ENCODE data around the gene ENAH. TPM values are rescaled to one million over a fixed set of nuclear protein-coding genes. Genes with fewer than 3 reads are reported as not detected.

Gene ENAH
- total and polyA plus RNA-seq, 2 experiments from 2014 or later: 109 to 184 TPM

DNA sequence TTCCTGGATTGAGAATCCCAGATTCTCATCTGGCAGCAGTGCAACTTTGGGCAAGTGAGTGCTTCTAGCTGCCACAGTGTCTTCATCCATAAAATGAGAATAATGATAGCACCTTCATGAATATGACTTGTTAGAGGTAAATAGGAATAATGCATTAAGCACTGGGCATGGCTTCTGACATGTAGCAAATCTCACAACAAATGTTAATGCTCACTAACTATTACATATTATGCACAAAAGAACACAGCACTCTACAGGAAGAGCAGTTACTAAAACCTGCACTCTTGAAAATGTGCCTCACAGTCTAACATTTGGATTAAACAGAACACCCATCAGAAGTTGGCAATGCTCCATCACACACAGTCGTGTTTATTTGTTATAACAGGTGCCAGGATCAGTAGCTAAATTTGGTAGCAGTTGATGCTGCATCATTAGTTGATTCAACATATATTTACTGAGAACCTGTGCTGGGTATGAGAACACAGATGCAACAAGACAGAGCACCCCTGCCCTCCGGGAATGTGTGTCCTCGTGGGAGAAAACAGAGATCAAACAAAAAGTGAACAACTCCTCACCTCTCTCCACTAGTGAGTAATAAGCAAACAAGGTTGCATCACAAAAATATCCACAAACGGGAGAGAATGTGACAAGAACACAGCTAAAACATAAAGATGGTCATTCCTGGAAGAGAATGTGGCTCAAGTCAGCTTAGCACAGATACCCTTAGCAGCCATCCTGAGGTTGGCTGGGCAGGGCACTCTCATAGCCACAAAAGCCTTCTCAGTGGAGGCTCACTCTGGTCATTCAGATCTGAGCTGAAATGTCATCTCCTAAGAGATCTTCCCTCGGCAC lies 198.9 kb downstream of the ENAH start:
- Mint-ChIP-seq H3K4me3 (no peak overlapping the region), H3K9me3 (peaks cover 7% of the 10 kb centered on the region), H3K27ac (no peak overlapping the region), H3K4me1 (no peaks in the 10 kb centered on the region; the same call in 2 of the 3 replicates), H3K27me3 (ENCODE audit: insufficient read depth, low read depth, poor library complexity) (peaks cover 7% of the 10 kb centered on the region), H3K36me3 (ENCODE audit: low read depth) (no peaks in the 10 kb centered on the region)
- TF ChIP-seq ZNF114 (CRISPR knock-in tag; IDR thresholded peaks at IDR 0.05): no peak
- TF ChIP-seq JUNB (IDR thresholded peaks at IDR 0.05; ENCODE audit: unreplicated experiment): no peak
- TF ChIP-seq, protein P1, sequence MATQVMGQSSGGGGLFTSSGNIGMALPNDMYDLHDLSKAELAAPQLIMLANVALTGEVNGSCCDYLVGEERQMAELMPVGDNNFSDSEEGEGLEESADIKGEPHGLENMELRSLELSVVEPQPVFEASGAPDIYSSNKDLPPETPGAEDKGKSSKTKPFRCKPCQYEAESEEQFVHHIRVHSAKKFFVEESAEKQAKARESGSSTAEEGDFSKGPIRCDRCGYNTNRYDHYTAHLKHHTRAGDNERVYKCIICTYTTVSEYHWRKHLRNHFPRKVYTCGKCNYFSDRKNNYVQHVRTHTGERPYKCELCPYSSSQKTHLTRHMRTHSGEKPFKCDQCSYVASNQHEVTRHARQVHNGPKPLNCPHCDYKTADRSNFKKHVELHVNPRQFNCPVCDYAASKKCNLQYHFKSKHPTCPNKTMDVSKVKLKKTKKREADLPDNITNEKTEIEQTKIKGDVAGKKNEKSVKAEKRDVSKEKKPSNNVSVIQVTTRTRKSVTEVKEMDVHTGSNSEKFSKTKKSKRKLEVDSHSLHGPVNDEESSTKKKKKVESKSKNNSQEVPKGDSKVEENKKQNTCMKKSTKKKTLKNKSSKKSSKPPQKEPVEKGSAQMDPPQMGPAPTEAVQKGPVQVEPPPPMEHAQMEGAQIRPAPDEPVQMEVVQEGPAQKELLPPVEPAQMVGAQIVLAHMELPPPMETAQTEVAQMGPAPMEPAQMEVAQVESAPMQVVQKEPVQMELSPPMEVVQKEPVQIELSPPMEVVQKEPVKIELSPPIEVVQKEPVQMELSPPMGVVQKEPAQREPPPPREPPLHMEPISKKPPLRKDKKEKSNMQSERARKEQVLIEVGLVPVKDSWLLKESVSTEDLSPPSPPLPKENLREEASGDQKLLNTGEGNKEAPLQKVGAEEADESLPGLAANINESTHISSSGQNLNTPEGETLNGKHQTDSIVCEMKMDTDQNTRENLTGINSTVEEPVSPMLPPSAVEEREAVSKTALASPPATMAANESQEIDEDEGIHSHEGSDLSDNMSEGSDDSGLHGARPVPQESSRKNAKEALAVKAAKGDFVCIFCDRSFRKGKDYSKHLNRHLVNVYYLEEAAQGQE (IDR thresholded peaks at IDR 0.05; ENCODE audit: unreplicated experiment): no peak
- TF ChIP-seq POLR2AphosphoS5 (IDR thresholded peaks at IDR 0.05; ENCODE audit: low read depth): no peak
- TF ChIP-seq, protein P2, sequence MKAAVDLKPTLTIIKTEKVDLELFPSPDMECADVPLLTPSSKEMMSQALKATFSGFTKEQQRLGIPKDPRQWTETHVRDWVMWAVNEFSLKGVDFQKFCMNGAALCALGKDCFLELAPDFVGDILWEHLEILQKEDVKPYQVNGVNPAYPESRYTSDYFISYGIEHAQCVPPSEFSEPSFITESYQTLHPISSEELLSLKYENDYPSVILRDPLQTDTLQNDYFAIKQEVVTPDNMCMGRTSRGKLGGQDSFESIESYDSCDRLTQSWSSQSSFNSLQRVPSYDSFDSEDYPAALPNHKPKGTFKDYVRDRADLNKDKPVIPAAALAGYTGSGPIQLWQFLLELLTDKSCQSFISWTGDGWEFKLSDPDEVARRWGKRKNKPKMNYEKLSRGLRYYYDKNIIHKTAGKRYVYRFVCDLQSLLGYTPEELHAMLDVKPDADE (IDR thresholded peaks at IDR 0.05): no peak
- TF ChIP-seq, protein P3, sequence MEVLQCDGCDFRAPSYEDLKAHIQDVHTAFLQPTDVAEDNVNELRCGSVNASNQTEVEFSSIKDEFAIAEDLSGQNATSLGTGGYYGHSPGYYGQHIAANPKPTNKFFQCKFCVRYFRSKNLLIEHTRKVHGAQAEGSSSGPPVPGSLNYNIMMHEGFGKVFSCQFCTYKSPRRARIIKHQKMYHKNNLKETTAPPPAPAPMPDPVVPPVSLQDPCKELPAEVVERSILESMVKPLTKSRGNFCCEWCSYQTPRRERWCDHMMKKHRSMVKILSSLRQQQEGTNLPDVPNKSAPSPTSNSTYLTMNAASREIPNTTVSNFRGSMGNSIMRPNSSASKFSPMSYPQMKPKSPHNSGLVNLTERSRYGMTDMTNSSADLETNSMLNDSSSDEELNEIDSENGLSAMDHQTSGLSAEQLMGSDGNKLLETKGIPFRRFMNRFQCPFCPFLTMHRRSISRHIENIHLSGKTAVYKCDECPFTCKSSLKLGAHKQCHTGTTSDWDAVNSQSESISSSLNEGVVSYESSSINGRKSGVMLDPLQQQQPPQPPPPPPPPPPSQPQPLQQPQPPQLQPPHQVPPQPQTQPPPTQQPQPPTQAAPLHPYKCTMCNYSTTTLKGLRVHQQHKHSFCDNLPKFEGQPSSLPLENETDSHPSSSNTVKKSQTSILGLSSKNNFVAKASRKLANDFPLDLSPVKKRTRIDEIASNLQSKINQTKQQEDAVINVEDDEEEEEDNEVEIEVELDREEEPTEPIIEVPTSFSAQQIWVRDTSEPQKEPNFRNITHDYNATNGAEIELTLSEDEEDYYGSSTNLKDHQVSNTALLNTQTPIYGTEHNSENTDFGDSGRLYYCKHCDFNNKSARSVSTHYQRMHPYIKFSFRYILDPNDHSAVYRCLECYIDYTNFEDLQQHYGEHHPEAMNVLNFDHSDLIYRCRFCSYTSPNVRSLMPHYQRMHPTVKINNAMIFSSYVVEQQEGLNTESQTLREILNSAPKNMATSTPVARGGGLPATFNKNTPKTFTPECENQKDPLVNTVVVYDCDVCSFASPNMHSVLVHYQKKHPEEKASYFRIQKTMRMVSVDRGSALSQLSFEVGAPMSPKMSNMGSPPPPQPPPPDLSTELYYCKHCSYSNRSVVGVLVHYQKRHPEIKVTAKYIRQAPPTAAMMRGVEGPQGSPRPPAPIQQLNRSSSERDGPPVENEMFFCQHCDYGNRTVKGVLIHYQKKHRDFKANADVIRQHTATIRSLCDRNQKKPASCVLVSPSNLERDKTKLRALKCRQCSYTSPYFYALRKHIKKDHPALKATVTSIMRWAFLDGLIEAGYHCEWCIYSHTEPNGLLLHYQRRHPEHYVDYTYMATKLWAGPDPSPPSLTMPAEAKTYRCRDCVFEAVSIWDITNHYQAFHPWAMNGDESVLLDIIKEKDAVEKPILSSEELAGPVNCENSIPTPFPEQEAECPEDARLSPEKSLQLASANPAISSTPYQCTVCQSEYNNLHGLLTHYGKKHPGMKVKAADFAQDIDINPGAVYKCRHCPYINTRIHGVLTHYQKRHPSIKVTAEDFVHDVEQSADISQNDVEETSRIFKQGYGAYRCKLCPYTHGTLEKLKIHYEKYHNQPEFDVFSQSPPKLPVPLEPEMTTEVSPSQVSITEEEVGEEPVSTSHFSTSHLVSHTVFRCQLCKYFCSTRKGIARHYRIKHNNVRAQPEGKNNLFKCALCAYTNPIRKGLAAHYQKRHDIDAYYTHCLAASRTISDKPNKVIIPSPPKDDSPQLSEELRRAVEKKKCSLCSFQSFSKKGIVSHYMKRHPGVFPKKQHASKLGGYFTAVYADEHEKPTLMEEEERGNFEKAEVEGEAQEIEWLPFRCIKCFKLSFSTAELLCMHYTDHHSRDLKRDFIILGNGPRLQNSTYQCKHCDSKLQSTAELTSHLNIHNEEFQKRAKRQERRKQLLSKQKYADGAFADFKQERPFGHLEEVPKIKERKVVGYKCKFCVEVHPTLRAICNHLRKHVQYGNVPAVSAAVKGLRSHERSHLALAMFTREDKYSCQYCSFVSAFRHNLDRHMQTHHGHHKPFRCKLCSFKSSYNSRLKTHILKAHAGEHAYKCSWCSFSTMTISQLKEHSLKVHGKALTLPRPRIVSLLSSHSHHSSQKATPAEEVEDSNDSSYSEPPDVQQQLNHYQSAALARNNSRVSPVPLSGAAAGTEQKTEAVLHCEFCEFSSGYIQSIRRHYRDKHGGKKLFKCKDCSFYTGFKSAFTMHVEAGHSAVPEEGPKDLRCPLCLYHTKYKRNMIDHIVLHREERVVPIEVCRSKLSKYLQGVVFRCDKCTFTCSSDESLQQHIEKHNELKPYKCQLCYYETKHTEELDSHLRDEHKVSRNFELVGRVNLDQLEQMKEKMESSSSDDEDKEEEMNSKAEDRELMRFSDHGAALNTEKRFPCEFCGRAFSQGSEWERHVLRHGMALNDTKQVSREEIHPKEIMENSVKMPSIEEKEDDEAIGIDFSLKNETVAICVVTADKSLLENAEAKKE (CRISPR knock-in tag; IDR thresholded peaks at IDR 0.05): no peak
- no peak for TF ChIP-seq ZNF331 (CRISPR knock-in tag; IDR thresholded peaks at IDR 0.05; ENCODE audit: low read depth)
- TF ChIP-seq, protein P4, sequence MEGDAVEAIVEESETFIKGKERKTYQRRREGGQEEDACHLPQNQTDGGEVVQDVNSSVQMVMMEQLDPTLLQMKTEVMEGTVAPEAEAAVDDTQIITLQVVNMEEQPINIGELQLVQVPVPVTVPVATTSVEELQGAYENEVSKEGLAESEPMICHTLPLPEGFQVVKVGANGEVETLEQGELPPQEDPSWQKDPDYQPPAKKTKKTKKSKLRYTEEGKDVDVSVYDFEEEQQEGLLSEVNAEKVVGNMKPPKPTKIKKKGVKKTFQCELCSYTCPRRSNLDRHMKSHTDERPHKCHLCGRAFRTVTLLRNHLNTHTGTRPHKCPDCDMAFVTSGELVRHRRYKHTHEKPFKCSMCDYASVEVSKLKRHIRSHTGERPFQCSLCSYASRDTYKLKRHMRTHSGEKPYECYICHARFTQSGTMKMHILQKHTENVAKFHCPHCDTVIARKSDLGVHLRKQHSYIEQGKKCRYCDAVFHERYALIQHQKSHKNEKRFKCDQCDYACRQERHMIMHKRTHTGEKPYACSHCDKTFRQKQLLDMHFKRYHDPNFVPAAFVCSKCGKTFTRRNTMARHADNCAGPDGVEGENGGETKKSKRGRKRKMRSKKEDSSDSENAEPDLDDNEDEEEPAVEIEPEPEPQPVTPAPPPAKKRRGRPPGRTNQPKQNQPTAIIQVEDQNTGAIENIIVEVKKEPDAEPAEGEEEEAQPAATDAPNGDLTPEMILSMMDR (conservative IDR thresholded peaks at IDR 0.05; ENCODE audit: low read depth in 2 of 2): no peak
- TF ChIP-seq EZH2 (IDR thresholded peaks at IDR 0.05; ENCODE audit: low read depth, unreplicated experiment): no peak
- TF ChIP-seq EZH2phosphoT487 (IDR thresholded peaks at IDR 0.05; ENCODE audit: unreplicated experiment): no peak
- no peak for TF ChIP-seq NANOG (IDR thresholded peaks at IDR 0.05; ENCODE audit: borderline replicate concordance)
- no peak for TF ChIP-seq CREB1 (CRISPR knock-in tag; IDR thresholded peaks at IDR 0.05; ENCODE audit: low read depth)
- TF ChIP-seq STAT1 (IDR thresholded peaks at IDR 0.05; ENCODE audit: unreplicated experiment): no peak
- ATAC-seq: no peak
- H3K4me1 ChIP-seq (ENCODE audit: insufficient read depth): no peaks in the 10 kb centered on the region
- no peaks in the 10 kb centered on the region for H3F3A ChIP-seq (replicated peaks; ENCODE audit: low read depth)
- 0 out of 2 replicates have a peak, but pooled peaks cover 4% of the 10 kb centered on the region for H3K9me2 ChIP-seq (ENCODE audit: insufficient read depth)
- no peaks in the 10 kb centered on the region for H3K27me3 ChIP-seq (ENCODE audit: insufficient read depth)
- H3K79me2 ChIP-seq (replicated peaks; ENCODE audit: insufficient read depth): no peaks in the 10 kb centered on the region
- no peak overlapping the region for H3K4me3 ChIP-seq
- no peaks in the 10 kb centered on the region for H3K36me3 ChIP-seq (ENCODE audit: insufficient read depth)
- no peaks in the 10 kb centered on the region for H4K20me1 ChIP-seq (replicated peaks; ENCODE audit: insufficient read depth)
- no peak overlapping the region for H3K4me2 ChIP-seq
- no peak overlapping the region for H3K27ac ChIP-seq (ENCODE audit: low read depth)
- no peak overlapping the region; the same call in 1 of the 2 replicates for H2AFZ ChIP-seq
- DNase-seq (ENCODE audit: low spot score): no peak
